ENCODE results near the gene RPP21.
"Not testable (repeated sequence)": the region's sequence is repeated elsewhere in the genome, so short reads cannot be mapped to it uniquely, and the experiment has no call there.

The RPP21 gene

DNA sequence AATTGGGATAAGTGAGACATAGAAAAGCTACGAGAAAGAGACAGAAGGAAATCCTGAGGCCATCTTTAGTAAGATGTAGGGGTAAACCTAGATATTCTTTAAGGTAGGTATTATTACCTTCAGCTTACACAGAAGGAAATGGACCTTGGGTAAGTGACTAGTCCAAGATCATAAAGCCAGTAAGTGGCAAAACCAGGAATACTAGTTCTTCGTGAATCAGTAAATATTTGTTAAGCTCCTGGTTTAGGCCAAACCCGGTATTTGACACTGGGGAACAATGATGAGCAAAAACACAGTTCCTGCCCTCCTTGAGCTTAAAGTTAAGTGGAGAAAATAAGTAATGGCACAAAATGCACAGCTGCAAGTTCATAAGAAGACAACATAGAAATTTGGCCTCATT lies 13.0 kb upstream of the RPP21 start:
- DNase-seq: no peak

DNA sequence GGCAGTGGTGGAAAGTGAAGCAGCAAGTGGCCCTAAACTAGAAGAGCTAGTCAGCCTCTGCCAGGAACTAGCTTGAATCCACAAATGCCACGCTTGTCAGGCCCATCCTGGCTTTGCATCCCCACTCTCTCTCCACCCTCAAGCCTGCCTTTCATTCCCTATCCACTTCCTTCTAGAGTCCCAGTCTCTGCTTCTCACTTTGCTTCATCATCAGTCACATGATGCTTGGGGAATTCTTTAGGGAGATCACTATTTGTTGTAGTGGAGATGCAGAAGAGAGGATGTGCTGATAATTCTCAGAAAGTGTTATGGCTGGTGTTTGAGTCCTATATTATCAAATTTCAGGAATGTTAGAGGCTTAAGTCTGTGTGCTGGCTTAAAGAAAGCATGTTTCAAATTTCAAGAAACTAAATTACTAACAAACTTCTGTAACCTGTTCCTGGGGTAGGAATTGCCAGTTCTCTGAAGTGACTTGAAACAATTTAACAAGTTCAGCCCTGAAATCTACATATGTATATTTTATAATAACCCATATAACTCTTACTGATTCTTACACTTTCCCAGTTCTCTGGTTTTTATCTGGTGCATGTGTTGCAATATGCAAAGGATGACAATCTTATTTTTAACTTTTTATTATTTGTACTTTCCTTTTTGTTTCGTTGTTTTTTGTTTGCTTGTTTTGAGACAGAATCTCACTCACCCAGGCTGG lies 10.7 kb upstream of the RPP21 start:
- no peak for DNase-seq

DNA sequence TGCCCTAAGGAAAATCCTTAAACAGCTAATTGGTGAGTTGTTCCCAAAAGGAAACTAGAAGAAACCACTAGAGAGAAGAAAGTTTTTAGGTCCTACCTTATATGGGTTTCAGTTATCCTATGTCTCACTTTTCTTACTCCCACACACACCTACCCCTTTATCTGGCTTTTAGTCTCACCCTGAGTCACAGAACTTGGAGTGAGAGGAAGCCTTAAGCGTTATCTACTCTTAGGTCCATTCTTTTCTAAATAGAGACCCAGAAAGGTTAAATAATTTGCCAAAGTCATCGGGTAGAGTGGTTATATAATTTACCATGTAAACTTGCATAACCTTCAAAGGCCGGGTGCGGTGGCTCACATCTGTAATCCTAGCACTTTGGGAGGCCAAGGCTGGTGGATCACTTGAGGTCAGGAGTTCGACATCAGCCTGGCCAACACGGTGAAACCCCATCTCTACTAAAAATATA lies 4.3 kb upstream of the RPP21 start:
- no peak for DNase-seq

DNA sequence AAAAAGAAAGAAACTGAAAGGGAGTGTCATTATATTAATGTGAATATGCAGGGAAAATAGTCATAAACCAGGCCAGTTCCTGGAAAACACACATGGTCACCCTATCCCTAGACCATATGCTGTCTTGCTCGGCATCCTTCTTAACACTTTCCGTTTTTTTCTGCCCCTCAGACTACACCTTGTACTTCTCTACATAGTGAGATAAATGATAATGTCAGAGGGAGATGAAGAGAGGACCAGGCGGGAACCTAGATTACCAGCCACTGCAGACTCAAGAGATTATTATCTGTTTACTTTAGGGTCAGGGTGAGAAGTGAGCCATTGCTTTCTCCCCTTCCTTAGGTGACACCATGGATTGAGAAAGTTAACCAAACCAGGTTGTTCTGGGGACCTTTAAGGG lies 3.7 kb upstream of the RPP21 start:
- DNase-seq: no peak

DNA sequence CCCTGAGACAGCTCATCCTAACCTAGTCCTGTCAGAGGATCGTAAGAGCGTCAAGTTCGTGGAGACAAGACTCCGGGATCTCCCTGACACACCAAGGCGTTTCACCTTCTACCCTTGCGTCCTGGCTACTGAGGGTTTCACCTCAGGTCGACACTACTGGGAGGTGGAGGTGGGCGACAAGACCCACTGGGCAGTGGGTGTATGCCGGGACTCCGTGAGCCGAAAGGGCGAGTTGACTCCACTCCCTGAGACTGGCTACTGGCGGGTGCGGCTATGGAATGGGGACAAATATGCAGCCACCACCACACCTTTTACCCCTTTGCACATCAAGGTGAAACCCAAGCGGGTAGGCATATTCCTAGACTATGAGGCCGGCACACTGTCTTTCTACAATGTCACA lies 3.2 kb upstream of the RPP21 start:
- no peak for DNase-seq

DNA sequence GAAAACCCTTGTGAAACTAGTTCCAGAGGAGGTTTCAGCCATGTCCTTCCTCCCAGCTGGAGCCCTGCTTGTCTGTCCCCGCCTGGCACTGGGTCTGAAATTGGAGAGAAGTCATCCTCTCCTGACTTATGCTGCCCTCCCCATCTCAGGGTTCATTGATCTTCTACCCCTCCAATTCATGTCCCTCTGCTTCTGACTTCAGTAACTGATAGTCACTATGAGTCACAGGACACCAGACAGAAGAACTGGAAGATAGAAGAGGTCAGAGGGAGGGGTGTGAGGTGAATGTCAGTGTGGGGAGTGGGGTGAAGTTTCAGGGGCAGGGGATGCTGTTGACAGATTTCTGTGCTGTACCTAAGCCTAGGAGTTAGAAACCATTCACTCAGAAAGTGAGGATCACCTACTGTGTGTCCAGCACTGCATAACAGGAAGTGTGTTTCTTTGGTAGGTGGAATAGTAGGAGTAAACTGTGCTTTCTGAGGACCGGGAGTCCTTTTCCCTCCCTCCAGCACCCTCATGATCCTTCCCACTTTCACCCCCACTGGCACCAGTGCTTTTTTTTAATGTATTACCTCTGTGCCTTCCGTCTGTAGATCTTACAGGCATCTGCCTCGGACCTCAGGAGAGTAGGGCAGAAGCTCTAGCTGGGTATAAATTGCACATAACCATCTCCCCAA lies 627 bp upstream of the RPP21 start:
- no peak for DNase-seq

DNA sequence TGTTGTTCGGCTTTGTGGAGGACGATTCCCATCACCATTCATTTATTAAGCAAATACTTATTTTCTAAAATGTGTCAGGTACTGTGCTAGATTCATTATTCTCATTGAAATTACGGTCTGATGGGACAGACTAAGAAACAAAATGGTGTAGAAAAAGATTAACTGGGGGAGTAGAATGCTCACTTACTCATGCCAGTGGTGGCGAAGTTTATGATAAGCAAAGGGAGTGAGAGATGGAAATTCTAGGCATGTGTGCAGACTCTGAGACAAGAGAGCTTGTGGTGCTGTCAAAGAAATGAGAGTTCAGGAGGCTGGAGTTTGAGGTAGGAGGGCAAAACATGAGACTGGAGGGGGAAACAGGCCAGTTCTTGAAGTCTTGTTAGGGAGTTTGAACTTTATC lies 896 bp downstream of the RPP21 start:
- no peak for DNase-seq

DNA sequence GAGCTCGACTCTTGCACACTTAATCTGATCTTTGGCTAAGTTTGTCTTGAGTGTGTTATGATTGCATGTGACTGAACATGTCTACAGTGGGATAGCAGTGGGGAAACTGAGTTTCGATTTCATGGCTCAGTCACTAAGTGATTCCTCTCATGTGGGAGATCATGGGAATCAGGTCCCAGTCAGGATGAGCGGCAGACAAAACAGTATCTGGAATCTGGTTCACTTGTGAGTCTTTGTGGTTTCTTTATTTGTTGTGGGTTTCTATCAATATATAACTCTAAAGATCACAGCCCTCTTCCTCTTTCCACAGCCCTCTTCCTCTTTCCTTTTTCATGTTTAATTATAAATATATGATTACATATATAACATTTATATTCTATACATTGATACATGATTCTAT lies 4.0 kb downstream of the RPP21 start:
- DNase-seq: no peak

DNA sequence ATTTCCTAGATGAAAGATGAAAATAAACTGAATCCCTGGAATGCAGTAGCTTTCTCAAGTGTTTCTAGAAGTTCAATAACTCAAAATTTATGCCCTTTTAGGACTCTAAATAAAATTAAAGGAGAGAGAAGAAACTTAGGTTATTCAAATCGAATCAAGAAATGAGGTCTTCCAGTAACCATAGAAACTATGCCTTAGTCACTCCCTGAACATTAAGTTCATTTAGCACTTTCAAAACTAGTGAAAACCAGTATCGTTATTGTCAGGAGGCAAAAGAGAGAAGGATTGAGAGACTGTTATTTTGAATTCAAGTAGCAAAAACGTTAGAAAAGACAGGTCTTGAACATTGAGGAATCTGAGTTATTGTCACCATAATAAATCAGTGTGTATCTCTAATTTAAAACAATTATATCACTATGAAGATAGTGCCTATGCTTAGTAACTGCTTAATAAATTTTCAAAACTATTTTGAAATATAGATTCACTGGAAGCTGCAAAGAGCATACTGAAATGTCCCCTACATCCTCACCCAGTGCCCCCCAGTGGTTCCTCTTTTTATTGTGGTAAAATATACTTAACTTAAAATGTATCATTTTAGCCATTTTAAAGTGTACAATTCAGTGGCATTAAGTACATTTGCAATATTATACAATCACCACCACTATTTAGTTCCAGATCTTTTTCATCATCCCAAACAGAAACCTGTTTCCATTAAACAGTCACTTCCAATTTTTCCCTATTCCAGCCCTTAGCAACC lies 4.6 kb downstream of the RPP21 start:
- no peak for DNase-seq

DNA sequence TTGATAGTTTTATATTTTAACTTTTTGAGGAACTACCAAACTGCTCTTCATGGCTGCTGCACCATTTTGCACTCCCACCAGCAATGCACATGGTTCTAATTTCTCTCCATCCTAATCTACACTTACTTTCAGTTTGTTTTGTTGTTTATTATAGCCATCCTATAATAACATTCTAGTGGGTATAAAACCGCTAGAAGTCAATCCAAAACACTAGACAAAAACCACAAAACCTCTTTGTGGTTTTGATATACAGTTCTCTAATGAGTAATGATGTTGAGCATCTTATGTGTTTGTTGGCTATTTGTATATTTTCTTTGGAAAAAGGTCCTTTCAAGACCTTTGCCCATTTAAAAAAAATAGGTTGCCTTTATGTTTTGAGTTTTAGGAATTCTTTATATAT lies 5.6 kb downstream of the RPP21 start:
- DNase-seq: no peak

DNA sequence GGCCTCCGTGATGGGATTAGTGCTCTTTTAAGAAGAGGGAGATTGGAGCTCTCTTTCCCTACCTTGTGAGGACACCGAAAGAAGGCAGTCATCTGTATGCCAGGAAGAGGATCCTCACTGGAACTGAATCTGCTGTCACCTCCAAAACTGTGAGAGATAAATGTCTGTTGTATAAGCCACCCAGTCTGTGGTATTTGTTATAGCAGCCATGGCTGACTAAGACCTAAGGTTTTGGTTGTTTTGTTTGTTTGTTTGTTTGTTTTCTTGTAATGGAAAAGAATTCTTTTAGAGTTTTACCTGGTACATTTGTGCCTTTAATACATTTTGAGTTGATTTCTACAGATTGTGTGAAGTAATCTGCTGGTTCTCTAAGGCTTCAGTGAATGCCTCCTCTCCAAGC lies 7.6 kb downstream of the RPP21 start:
- no peak for DNase-seq

DNA sequence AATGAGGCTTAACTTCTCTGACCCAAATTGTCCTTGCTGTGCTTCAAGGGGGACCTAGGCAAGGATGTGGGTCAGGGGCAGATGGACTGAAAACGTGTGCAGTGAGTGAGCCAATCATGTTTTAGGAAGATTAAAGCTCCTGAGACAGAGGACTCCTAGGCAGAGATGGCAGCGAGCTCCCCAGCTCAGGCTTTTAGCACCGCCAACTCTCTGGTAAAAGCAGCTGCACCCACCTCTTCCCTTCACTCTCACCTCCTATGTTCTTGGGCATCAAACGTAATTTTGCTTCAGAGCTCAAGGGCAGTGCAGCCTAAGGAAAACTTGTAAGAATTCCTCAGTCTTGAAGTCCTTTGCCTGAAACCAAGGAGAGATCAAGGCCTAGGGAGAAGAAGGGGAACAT lies 10.3 kb downstream of the RPP21 start:
- no peak for DNase-seq

DNA sequence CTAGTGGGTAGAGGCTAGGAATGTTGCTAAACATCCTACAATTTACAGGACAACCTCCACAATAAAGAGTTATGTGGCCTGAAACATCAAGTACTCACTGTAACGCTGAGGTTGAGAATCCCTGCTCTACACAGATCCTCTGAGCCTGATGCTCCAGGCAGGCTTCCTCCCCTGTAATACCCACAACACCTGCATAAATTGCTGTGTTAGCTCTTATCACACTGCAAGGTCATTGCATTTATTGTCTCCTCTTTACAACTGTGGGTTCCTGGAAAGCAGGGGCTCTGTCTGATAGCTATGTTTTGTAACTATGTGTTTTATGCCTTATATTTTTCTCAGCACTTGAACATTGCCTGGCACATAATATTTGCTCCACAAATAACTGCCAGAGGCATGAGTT lies 11.6 kb downstream of the RPP21 start:
- DNase-seq: no peak

DNA sequence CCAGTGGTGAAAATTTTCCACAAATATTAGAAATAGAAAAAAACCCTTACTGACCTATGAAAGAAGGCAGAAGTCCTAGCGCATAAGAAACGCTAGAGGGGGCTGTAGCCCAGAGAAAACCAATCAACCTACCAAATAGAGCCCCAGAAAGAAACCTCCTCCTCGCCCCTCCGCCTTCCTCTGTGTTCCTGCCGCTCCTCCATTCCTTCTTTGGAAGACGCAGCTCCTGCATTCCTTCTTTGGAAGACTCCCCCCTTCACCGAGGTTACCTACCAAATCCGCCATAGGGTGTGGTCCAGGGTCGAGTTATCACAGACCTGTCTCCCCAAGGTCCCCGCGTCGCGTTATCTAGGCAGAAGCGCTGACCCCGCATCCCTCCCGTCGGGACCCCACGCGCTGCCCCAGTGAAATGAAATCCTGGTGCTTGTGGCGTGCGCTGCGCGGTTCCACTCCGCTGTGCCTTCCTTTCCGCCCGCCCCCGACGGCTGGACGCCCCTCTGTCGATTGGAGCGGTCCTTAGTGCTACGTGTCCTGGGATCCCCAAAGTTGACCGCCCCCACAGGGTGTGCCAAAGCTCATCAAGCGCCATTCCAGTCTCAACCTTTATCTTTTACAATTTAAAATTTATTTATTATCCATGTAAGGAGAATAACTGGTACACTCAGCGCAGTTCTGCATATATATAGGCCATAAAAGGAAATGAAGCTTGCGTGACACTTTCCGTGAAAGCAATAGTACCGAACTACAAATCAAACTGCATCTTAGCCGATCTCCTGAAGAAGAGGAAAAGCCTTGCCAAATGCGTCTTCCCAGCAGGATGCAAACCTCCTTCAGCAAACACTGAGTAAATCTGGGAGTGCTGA lies 13.0 kb downstream of the RPP21 start:
- DNase-seq: no peak

DNA sequence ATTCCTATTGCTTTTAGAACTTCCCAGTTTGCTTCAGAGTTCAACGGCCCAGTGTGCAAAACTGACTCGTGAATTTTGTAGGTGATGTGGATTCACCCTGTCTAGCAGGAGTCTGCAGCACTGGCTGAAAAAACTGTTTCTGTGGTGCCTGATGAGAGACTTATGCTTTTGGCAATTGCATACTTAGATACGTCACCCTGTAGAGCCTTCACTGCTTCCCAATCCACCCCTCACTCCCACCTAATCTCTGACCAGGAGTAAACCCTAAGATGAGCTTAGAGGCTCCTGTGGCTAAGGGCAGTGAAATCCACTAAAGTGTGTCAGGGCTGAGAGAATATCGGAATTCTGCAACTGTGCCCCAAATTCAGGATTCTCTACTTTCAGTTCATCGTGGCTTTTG lies 14.3 kb downstream of the RPP21 start:
- no peak for DNase-seq

DNA sequence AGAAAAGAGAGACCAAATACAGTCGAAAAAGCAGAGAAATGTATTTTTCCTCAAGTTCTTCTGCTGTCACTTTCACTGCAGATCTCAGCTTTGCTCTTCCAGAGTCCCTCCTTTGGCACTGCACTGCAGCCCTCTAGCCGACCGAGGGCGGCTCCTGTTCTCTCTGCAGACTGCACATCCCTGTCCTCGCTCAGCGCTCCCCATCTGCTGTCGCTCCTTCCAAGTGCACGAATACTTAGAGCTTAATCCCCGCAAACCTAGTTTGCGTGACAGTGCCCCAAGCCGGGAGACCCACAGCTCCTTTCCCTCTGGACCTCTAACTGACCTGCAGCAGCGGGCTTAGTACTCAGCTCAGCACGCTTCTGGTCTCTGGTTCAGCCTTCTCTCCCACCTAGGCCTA lies 15.2 kb downstream of the RPP21 start:
- no peak for DNase-seq

DNA sequence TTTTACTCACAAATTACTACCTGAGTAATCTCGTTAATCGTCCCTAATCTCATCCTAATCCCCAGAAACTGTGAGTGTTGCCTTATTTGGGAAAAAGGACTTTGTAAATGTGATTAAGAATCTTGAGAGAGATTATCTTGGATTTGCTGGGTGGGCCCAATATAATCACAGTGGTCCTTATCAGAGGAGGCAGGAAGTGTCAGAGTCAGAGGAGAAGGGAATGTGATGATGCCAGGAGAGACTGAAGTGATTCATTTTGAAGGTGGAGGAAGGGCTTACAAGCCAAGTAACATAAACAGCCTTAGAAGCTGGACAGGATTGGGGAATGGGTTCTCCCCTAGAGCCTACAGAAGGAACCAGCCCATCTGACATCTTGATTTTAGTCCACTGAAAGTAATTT lies 16.7 kb downstream of the RPP21 start:
- DNase-seq: no peak

DNA sequence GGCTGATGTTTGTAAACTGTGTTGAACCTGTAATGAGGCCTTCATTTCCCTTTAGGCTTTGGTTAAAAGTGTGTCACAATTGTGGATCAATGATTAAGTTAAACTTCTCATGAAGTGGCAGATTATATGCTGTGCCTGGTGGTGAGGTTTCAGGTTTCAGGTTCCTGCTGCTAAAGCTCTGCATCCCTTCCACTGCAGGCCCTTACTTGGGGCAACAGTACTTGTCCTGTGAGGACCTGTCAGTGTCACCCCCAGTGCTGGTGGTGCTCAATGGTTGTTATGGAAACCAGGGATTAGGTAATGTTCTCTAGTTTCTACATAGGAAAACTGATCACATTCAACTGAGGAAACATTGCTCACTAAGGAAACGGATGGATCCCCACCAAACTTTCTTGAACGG lies 18.5 kb downstream of the RPP21 start:
- DNase-seq: no peak

DNA sequence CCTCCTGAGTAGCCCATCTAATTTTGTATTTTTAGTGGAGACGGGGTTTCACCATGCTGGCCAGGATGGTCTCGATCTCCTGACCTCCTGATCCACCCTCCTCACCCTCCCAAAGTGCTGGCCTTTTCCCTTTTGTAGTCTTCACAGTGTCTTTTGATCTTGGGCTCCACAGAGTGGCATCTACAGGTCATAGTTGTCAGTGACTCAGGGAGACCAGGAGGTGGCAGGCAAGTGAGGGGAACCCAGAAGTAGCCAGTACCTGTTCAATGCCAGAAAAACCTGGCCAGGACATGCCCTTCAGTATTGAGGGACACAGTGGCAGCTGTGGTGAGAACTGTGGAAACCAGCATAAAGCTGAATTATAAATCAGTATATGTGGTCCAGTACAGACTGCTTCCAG lies 19.6 kb downstream of the RPP21 start:
- no peak for DNase-seq

DNA sequence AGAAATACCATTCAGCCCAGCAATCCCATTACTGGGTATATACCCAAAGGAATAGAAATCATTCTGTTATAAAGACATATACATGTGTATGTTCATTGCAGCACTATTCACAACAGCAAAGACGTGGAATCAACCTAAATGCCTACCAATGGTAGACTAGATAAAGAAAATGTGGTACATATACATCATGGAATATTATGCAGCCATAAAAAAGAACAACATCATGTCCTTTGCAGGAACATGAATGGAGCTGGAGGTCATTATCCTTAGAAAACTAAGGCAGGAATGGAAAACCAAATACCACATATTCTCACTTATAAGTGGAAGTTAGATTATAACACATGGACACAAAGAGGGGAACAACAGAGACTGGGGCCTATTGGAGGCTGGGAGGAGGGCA lies 24.3 kb downstream of the RPP21 start:
- DNase-seq: not testable (repeated sequence)

DNA sequence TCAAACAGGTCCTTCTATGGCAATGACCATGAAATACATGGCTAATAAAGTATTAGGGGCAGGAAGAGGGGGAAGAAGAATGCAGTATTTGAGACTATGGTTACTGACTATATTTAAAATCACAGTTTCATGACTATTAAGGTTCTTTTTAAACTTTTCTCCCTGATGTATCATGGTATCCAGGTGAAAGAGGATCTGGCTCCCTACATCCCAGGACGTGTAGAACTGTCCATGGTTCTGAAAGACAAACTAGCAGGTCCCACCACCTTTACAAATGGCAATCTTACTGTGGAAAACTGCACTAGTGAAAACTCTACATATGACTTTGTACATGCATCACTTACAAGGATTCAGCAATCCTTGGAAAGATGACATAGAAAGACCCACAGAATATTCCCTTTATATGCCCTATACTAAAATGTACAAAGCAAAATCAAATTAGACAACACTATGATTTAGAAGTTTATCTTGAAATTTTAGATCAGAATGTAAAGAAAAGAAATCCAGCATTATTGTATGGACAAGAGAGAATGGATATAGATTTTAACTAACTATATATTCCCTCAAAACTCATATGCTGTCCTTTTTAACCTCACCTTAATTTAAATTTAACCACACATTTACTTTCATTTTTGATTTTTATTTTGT lies 33.5 kb downstream of the RPP21 start:
- DNase-seq: no peak

DNA sequence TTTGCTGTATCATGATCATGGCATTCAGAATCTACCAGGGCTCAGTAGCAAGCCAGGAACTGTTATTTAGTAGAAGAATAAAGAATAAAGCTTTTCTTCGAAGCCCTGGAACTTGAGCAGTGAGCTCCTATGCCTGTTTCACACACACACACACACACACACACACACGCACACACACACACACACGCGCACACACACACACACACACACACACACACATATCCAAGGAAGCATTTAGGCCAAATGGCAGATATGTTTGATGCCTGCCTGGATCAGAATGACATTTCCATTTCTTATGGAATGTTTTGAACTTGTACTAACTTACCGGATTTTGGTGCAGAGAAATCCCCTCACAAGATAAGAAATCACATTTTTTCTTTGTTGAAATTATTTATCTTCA lies 35.5 kb downstream of the RPP21 start:
- no peak for DNase-seq

DNA sequence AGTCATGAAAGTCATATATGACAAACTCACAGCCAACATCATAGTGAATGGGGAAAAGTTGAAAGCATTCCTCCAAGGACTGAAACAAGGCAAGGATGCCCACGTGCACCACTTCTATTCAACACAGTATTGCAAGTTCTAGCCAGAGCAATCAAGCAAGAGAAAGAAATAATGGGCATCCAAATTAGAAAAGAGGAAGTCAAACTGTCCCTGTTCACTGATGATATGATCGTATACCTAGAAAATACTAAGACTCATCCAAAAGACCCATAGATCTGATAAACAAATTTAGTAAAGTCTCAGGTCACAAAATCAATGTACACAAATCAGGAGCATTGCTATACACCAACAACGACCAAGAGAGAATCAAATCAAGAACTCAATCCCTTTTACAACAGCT lies 41.2 kb downstream of the RPP21 start:
- no peak for DNase-seq

Data from NCI-H187 treated with DMSO at 0.1 percent for 48 hours (cell line).